Measurements from ENCODE around the gene PHC1.

DNA sequence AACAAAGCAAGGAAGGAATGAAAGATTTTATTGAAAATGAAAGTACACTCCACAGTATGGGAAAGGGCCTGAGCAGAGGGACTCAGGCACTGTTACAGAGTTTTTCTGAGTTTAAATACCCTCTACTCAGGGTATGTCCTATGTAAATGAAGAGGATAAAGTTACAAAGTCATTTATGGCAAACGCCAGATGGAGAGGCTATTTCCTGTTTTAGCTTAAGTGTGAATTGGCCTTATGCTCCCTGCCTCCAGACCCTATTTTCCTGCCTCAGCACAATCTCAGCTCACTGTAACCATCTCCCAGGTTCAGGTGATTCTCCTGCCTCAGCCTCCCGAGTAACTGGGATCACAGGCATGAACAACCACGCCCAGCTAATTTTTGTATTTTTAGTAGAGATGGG, 6.8 kb upstream of the PHC1 start:
- TF ChIP-seq, protein P1, sequence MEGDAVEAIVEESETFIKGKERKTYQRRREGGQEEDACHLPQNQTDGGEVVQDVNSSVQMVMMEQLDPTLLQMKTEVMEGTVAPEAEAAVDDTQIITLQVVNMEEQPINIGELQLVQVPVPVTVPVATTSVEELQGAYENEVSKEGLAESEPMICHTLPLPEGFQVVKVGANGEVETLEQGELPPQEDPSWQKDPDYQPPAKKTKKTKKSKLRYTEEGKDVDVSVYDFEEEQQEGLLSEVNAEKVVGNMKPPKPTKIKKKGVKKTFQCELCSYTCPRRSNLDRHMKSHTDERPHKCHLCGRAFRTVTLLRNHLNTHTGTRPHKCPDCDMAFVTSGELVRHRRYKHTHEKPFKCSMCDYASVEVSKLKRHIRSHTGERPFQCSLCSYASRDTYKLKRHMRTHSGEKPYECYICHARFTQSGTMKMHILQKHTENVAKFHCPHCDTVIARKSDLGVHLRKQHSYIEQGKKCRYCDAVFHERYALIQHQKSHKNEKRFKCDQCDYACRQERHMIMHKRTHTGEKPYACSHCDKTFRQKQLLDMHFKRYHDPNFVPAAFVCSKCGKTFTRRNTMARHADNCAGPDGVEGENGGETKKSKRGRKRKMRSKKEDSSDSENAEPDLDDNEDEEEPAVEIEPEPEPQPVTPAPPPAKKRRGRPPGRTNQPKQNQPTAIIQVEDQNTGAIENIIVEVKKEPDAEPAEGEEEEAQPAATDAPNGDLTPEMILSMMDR (IDR thresholded peaks at IDR 0.05) = no peak
- TF ChIP-seq POLR2AphosphoS5 (IDR thresholded peaks at IDR 0.05) = no peak
- TF ChIP-seq POLR2A (IDR thresholded peaks at IDR 0.05) = no peak
- TF ChIP-seq EP300 (IDR thresholded peaks at IDR 0.05) = no peak
